ENCODE measurements around the gene CHIC2. TPM values are rescaled to one million over a fixed set of nuclear protein-coding genes. Genes with fewer than 3 reads are reported as not detected.

CHIC2 gene
- total and polyA plus RNA-seq, 2 of the 8 experiments (the other 6 are each of a cell fraction or from before 2014, with no cell fraction given): 4.5 to 10.9 TPM

DNA sequence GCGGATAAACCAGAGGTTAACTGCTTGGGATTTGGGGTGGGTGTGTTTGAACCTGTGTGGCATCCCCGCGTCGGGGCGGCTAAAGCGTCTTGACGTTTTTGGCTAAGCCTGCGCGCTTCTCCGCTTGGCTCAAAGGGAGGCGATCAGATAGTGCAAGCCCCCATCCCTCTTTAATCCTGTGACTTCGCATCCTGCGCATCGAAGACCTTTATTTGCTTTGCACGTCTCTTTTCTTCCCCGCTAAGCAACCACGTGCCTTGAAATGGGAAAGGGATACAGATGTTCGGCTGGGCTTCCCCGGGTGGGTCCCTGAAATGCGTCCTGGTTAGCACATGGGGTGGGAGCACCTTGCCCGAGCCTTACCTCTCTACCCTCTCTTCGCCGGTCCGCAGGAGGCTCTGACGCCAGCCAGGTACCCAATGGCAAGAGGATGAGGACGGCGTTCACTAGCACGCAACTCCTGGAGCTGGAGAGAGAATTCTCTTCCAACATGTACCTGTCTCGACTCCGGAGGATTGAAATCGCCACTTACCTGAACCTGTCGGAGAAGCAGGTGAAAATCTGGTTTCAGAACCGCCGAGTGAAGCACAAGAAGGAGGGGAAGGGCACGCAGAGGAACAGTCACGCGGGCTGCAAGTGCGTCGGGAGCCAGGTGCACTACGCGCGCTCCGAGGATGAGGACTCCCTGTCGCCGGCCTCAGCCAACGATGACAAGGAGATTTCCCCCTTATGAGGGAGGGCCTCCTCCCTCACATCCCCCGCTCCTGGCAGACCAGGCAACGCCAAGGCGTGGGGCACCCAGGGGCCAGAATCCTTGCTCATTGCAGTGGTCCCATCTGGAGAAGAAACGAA, 37.0 kb upstream of the CHIC2 start (continued):
- TF ChIP-seq POLR2AphosphoS5 (IDR thresholded peaks at IDR 0.05; ENCODE audit: low read depth, low read length) (no peak), BRCA1 (IDR thresholded peaks at IDR 0.05; ENCODE audit: low read depth, low read length) (no peak), TCF12 (IDR thresholded peaks at IDR 0.05; ENCODE audit: low read depth, low read length) (no peak), CEBPB (IDR thresholded peaks at IDR 0.05; ENCODE audit: low read depth, low read length) (no peak), SUZ12 (IDR thresholded peaks at IDR 0.05; ENCODE audit: low read length) (peak; percentile 97), HDAC2 (IDR thresholded peaks at IDR 0.05; ENCODE audit: borderline replicate concordance in 1 of 2, low read depth in 2 of 2, low read length in 2 of 2) (no peak), GTF2F1 (IDR thresholded peaks at IDR 0.05; ENCODE audit: borderline replicate concordance, low read depth, low read length) (no peak)
- TF ChIP-seq, protein P1, sequence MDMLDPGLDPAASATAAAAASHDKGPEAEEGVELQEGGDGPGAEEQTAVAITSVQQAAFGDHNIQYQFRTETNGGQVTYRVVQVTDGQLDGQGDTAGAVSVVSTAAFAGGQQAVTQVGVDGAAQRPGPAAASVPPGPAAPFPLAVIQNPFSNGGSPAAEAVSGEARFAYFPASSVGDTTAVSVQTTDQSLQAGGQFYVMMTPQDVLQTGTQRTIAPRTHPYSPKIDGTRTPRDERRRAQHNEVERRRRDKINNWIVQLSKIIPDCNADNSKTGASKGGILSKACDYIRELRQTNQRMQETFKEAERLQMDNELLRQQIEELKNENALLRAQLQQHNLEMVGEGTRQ (IDR thresholded peaks at IDR 0.05; ENCODE audit: low read length): no peak
- TF ChIP-seq, protein P2, sequence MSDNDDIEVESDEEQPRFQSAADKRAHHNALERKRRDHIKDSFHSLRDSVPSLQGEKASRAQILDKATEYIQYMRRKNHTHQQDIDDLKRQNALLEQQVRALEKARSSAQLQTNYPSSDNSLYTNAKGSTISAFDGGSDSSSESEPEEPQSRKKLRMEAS (IDR thresholded peaks at IDR 0.05): peak; percentile 64

All from H1 (cell line).